LHCN-M2 (cell line): ENCODE measurements around the gene POTEJ. TPM values are rescaled to one million over a fixed set of nuclear protein-coding genes. Genes with fewer than 3 reads are reported as not detected.
"Not testable (repeated sequence)": the region's sequence is repeated elsewhere in the genome, so short reads cannot be mapped to it uniquely, and the experiment has no call there.

Experiments
- DNase-seq: peaks from one replicate; pipeline ENCODE4 v3.0.0-alpha.2; 2012; ENCODE audit warnings: low read depth
- total RNA-seq: library from RNA; depleted of rRNA; stranded (reverse); fragments of >200 nt; gene quantifications from 2 replicates; pipeline ENCODE4 v1.2.3, GENCODE V29; 2014; rRNA removed

POTEJ gene
- total RNA-seq, 1 experiment from 2014 or later, result not detected

DNA sequence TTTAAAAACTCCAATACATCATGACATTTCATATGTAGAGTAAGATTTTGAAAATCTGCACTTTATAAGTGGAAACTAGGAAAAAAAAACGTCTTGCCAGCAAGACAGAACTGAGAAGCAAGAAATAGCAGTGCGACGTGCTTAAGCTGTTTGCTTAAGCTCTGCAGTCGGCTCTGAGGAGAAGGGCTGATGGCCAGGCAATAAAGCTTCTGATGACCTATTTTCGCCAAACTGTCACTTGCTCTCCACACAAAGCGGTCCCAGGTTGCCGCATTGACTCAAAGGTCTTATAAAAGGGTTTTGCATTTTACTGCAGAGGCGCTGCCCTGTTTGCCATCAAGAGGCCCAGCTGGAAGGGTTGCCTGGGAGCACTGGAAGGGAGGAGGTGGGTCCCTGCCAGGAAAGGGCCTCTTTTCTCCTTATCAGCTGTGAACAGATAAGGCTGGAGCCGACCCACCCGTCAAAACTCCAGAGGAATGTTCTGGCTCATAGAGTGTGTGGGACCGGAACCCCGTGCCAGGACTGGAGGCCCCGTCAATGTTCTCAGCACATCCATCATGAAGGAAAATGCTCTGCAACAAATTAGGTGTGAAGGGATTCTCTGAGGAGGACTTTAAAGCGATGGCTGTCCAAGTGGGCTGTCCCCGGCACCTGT lies 9.5 kb upstream of the POTEJ start:
- not testable (repeated sequence) for DNase-seq

DNA sequence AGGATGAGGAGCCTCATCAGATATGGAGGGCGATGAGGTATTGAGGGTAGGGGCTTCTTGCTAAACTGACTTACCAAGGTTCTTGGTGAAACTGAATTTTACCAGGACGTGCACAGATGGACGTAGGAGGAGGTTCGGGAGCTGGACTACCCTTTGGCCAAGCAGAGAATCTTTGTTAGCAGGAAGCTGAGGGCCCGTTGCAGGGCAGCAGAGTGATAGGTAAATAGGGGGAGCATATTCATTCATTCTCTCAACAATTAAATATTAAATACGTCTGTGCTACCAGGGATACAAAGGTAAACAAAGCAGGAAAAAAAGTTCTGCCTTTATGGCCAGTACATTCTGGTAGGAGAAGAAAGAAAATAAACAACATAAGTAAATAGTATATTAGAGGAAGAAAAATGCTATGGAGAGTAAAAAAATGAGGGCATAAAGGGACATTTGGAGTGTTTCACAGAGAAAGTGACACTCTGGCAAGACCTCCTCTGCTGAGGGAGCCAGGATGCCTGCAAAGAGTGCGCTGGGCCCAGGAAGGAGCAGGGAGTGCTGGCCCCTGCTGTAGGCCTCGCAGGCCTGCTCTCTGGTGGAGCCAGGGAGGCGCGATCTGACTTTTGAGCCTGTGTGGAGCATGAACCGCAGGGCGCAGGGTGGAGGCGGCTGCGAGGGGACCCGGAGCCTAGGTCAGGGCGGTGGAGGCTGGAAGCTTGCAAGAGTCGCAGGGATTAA lies 2.8 kb upstream of the POTEJ start:
- not testable (repeated sequence) for DNase-seq

DNA sequence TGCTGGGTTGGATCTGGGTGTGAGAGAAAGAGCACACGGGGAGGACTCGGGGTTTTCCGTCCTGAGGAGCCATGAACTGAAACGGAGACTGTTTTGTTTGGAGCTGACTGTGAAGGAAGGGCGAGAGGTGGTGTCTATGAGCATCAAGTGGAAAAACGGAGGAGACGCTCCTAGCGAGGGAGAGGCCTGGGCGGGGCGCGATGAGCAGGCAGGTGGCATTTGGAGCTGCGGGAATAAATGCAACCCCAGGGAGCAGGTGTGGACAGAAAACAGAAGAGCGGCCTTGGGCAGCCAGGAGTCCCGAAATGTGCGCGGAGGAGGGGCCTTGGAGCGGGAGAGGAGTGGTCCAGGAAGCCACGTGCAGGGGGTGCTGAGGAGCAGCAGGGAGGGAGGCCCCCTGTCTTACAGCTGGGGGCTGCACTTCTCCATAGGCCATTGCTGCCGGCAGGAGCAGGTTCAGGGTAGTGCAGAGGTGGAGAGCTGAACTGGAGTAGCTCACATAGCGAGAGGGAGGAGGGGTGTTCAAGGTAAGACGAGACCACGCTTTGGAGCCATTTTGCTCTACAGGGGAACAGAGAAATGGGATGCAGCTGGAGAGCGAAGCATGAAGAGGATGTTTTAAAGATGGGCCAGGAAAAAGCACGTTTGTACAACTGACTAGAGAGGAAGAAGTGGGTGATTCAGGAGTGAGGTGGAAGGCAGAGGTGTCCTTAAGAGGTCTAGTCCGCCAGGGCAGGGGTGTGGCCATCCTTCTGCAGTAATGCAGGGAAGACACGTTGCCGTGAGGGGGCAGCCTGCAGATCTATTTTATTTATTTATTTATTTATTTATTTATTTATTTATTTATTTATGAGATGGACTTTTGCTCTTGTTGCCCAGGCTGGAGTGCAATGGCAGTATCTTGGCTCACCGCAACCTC lies 2.0 kb upstream of the POTEJ start:
- DNase-seq, result not testable (repeated sequence)

DNA sequence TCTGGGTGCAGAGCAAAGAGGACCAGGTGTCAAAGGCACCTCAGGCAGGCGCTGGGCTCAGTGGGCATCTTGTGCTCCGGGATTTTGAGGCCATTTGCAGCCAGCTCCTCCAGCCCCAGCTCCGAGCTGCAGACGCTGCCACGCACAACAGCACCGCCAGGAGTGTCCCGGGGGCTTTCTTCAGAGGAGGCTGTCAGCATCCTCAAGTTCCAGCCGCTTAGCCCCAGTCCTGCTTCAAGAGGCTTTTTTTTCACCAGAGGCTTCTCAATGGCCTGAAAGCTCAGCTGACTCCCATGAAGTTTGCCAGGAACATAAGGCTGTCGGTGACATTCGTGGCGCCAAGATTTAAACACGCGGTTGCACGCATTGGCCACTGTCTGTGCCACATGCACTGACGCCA lies 754 bp upstream of the POTEJ start:
- DNase-seq, result not testable (repeated sequence)

DNA sequence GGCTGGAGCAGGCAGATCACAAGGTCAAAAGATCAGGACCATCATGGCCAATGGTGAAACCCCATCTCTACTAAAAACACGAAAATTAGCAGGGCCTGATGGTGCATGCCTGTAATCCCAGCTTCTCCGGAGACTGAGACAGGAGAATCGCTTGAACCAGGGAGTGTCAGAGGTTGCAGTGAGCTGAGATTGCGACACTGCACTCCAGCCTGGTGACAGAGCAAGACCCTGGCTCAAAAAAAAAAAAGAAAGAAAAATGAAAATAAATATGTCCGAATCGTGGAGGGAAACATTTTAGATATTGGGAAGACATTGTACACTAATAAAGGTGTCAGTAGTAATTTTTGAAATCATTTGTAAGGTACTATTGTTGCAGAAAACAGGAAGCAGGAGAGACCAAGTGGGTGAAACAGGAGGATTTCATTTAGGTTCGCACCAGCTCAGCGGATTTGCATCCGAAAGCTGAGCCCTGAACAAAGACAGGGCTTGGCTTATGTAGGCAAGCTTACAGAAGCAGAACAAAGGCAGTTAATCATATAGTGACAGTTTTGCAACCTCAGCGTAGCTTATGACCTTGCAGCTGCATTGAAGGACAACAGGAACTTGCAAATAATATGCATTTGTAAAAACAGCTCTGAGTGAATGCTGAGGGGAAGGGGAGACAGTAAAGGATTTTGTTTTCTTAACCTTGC lies 17.7 kb downstream of the POTEJ start:
- DNase-seq, result not testable (repeated sequence)

GRCh38 chr2:130638973-130639372 lies 27.7 kb downstream of the POTEJ start:
- not testable (repeated sequence) for DNase-seq

- not testable (repeated sequence) for DNase-seq
Observed at GRCh38 chr2:130641688-130642087, 30.4 kb downstream of the POTEJ start.

DNA sequence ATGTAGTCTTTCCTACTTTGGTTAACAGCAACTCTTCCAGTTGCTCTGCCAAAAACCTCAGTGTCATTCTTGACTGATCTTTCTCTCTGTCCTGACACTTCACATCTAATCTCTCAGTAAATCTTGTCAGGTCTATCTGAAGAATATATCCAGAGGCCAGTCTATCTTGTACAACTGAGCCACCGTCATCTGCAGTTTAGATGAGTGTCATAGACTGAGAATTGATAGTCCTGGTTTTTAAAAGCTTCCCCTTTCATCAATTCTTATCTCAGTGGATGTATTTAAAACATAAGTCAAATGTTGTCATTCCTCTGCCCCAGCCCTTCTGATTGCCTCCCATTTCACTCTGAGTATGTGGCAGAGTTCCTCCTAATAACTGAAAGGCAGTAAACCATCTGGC lies 38.0 kb downstream of the POTEJ start:
- DNase-seq, result not testable (repeated sequence)

- DNase-seq, result not testable (repeated sequence)
Observed at GRCh38 chr2:130664506-130664905, 53.3 kb downstream of the POTEJ start.

- not testable (repeated sequence) for DNase-seq
Observed at GRCh38 chr2:130665596-130665995, 54.4 kb downstream of the POTEJ start.

GRCh38 chr2:130667516-130667915 lies 56.3 kb downstream of the POTEJ start:
- not testable (repeated sequence) for DNase-seq

DNA sequence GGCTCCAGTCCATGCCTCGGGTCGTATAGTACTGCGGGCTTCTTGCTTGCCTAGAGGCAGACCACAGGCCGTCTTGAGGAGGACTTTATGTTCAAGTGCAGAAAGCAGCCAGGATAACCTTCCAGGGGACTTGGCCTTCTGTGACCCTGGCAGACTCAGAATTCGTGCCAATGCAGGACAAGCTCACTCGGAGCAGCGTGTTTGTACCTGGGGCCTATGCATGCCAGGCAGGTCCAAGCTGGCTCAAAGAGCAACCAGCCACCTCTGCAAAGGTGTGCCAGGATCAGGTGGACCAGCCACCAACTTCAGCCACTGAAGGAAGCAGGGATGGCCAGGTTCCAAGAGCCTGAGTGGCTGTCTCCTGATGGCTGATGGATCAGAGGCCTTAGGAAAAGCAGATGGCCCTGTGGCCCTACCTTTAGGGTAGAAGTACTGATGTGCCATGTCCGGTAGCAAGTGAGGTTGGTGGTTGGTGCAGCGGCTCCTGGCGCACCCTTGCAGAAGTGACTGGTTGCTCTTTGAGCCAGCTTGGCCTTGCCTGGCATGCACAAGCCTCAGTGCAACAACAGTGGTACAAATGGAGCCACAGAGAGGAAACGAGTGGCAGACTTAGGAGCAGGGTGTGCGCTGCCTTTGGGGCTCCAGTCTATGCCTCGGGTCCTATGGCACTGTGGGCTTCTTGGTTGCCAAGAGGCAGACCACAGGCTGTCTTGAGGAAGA lies 58.9 kb downstream of the POTEJ start:
- DNase-seq, result not testable (repeated sequence)

DNA sequence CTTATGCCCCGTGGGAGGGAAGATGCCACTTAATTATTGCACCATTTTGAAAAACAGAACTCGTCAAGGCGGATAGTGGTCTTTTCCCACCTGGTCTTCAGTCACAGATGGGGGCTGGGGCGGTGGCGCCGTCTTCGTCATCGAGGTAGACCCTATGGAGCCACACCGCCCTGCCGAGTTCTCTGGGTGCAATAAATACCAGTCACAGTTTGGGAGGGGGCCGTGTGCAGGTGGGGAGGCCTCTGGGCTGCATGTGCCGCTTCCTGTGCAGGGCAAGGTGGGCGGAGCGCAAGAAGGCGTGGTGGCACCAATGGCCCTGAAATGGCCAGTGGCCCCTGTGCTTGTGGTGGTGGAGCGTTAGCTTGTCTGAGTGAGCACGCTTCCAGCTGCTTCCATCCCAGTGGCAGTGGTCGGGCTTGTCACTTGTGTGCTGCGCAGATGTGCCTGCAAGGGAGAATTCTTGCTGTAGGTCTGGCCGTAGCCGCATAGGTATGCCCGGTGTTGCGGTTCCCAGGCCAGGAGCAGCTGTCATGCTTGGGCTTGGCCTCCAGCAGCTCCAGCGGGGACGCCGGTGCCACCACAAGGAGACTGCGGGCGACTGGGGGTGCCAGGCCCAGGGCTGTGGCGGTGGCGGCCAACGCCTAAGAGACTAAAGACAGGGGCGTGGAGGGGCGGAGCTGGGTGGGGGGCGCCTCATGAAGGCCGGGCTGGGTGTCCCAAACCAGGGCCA lies 81.0 kb downstream of the POTEJ start:
- not testable (repeated sequence) for DNase-seq

- DNase-seq, result not testable (repeated sequence)
Observed at GRCh38 chr2:130693474-130693873, 82.2 kb downstream of the POTEJ start.

DNA sequence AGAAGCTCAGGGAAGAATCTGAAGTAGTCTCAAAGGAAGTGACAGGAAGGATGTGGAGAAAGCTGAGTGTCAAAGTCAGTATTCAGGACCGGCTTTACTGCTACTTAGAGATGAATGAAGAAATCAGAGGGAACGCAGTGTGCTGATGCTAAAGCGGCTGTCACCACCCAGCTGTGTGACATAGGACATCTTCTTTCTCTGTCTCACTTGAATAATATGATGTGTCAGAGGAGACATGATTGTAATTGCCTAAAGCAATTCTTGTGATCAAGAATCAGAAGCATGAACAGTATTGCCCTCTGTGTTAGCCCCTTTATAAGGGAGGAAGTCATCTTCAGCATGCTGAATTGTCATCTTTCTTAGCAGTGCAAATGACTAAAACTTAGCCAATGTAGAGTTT lies 92.0 kb downstream of the POTEJ start:
- DNase-seq, result not testable (repeated sequence)

Other genes with a start within 250 kb of the POTEJ start
- gene POTEI, start 102.1 kb upstream of the POTEJ start, total RNA-seq, result not detected in 2 replicates
- not detected in 2 replicates for gene CFC1B, start 90.2 kb upstream of the POTEJ start, total RNA-seq
- not detected in 2 replicates for gene CFC1, start 11.9 kb upstream of the POTEJ start, total RNA-seq
- gene GPR148, start 117.6 kb downstream of the POTEJ start, total RNA-seq, result not detected in 2 replicates
- not detected in 2 replicates for gene AMER3, start 144.1 kb downstream of the POTEJ start, total RNA-seq
- gene ARHGEF4, start 225.5 kb downstream of the POTEJ start, total RNA-seq, result 0.23 TPM in 1 of 2 replicates, not detected in the other